Measurements from ENCODE around the gene CZIB.

The CZIB gene

GRCh38 chr1:53258216-53258615, 37.8 kb upstream of the CZIB start:
- no peak for TF ChIP-seq EZH2 (IDR thresholded peaks at IDR 0.05; ENCODE audit: borderline replicate concordance, low read length)
- TF ChIP-seq, protein P1, sequence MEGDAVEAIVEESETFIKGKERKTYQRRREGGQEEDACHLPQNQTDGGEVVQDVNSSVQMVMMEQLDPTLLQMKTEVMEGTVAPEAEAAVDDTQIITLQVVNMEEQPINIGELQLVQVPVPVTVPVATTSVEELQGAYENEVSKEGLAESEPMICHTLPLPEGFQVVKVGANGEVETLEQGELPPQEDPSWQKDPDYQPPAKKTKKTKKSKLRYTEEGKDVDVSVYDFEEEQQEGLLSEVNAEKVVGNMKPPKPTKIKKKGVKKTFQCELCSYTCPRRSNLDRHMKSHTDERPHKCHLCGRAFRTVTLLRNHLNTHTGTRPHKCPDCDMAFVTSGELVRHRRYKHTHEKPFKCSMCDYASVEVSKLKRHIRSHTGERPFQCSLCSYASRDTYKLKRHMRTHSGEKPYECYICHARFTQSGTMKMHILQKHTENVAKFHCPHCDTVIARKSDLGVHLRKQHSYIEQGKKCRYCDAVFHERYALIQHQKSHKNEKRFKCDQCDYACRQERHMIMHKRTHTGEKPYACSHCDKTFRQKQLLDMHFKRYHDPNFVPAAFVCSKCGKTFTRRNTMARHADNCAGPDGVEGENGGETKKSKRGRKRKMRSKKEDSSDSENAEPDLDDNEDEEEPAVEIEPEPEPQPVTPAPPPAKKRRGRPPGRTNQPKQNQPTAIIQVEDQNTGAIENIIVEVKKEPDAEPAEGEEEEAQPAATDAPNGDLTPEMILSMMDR (IDR thresholded peaks at IDR 0.05; ENCODE audit: low read length): no peak
- H3K79me2 ChIP-seq (ENCODE audit: insufficient read depth, low read length): no peaks in the 10 kb centered on the region
- no peak overlapping the region for H2AFZ ChIP-seq (ENCODE audit: low read length)
- H3K4me3 ChIP-seq (ENCODE audit: low read depth, low read length, poor library complexity, severe bottlenecking): no peak overlapping the region
- H3K9me2 ChIP-seq (ENCODE audit: low read depth, low read length): no peaks in the 10 kb centered on the region
- H3K4me1 ChIP-seq (ENCODE audit: insufficient read depth, low read length, severe bottlenecking): no peaks in the 10 kb centered on the region
- H3K9me3 ChIP-seq (ENCODE audit: low read length): no peaks in the 10 kb centered on the region
- H3K36me3 ChIP-seq (ENCODE audit: insufficient read depth, low read length): peaks cover 99% of the 10 kb centered on the region
- no peak overlapping the region for H3K4me2 ChIP-seq (ENCODE audit: low read length)
- H3K9ac ChIP-seq (ENCODE audit: low read length): no peak overlapping the region
- no peaks in the 10 kb centered on the region for H4K20me1 ChIP-seq (ENCODE audit: insufficient read depth, low read length)
- H3K27me3 ChIP-seq (ENCODE audit: insufficient read depth, low read length): no peaks in the 10 kb centered on the region
- H3F3A ChIP-seq (ENCODE audit: insufficient read depth, low read length): no peaks in the 10 kb centered on the region
- no peak overlapping the region for H3K27ac ChIP-seq (ENCODE audit: low read depth, low read length, poor library complexity, severe bottlenecking)

- Histone ChIP-seq H3K4me1 (ENCODE audit: insufficient read depth, low read length, severe bottlenecking) (no peaks in the 10 kb centered on the region), H3K4me3 (ENCODE audit: low read depth, low read length, poor library complexity, severe bottlenecking) (no peak overlapping the region), H4K20me1 (ENCODE audit: insufficient read depth, low read length) (no peaks in the 10 kb centered on the region), H3K9me3 (ENCODE audit: low read length) (no peaks in the 10 kb centered on the region), H3K79me2 (ENCODE audit: insufficient read depth, low read length) (no peaks in the 10 kb centered on the region), H3K9ac (ENCODE audit: low read length) (no peak overlapping the region), H3K27me3 (ENCODE audit: insufficient read depth, low read length) (no peaks in the 10 kb centered on the region), H3K27ac (ENCODE audit: low read depth, low read length, poor library complexity, severe bottlenecking) (no peak overlapping the region), H3K36me3 (ENCODE audit: insufficient read depth, low read length) (peaks cover 95% of the 10 kb centered on the region), H2AFZ (ENCODE audit: low read length) (no peak overlapping the region), H3K9me2 (ENCODE audit: low read depth, low read length) (no peaks in the 10 kb centered on the region), H3F3A (ENCODE audit: insufficient read depth, low read length) (no peaks in the 10 kb centered on the region), H3K4me2 (ENCODE audit: low read length) (no peak overlapping the region)
- TF ChIP-seq, protein P1 (IDR thresholded peaks at IDR 0.05; ENCODE audit: low read length): no peak
- TF ChIP-seq EZH2 (IDR thresholded peaks at IDR 0.05; ENCODE audit: borderline replicate concordance, low read length): no peak
Measured at GRCh38 chr1:53257454-53258081, 37.1 kb upstream of the CZIB start.

GRCh38 chr1:53256511-53257453, 36.3 kb upstream of the CZIB start:
- Histone ChIP-seq H3K4me3 (ENCODE audit: low read depth, low read length, poor library complexity, severe bottlenecking) (no peak overlapping the region), H3K9me2 (ENCODE audit: low read depth, low read length) (no peaks in the 10 kb centered on the region), H3K36me3 (ENCODE audit: insufficient read depth, low read length) (peaks cover 94% of the 10 kb centered on the region), H3K79me2 (ENCODE audit: insufficient read depth, low read length) (no peaks in the 10 kb centered on the region), H2AFZ (ENCODE audit: low read length) (no peak overlapping the region), H4K20me1 (ENCODE audit: insufficient read depth, low read length) (no peaks in the 10 kb centered on the region), H3F3A (ENCODE audit: insufficient read depth, low read length) (no peaks in the 10 kb centered on the region), H3K4me1 (ENCODE audit: insufficient read depth, low read length, severe bottlenecking) (no peaks in the 10 kb centered on the region), H3K9me3 (ENCODE audit: low read length) (no peaks in the 10 kb centered on the region), H3K9ac (ENCODE audit: low read length) (no peak overlapping the region), H3K27ac (ENCODE audit: low read depth, low read length, poor library complexity, severe bottlenecking) (no peak overlapping the region), H3K4me2 (ENCODE audit: low read length) (no peak overlapping the region), H3K27me3 (ENCODE audit: insufficient read depth, low read length) (no peaks in the 10 kb centered on the region)
- TF ChIP-seq EZH2 (IDR thresholded peaks at IDR 0.05; ENCODE audit: borderline replicate concordance, low read length): no peak
- TF ChIP-seq, protein P1 (IDR thresholded peaks at IDR 0.05; ENCODE audit: low read length): no peak

Data from OCI-LY1 (cell line).